Liver (tissue), 9 donors: Measurements from ENCODE around the gene GNG4. TPM values are rescaled to one million over a fixed set of nuclear protein-coding genes. Genes with fewer than 3 reads are reported as not detected.
A peak's percentile ranks its signal among the peaks of the same experiment; 100 is the strongest.

Experiments used
- DNase-seq: peaks from one replicate; pipeline ENCODE4 v3.0.0-alpha.2; 2017; ENCODE audit warnings: low spot score
- H3K27ac ChIP-seq, 2 donors: one replicate each; pipeline ENCODE4 v1.7.0; 2013; ENCODE audit warnings: inconsistent platforms in 2 of 2, low read length in 2 of 2, control low read depth in 1 of 2, low read depth in 1 of 2, mild to moderate bottlenecking in 1 of 2
- H3K27me3 ChIP-seq, 4 donors: one replicate each; pipeline versions ENCODE4 v1.6.1 to v1.7.0; 2013; ENCODE audit warnings: low read length in 3 of 4, inconsistent platforms in 1 of 4, mild to moderate bottlenecking in 1 of 4, moderate library complexity in 1 of 4; ENCODE audit not compliant: control insufficient read depth in 4 of 4, insufficient read depth in 4 of 4
- H3K36me3 ChIP-seq, 4 donors: one replicate each; pipeline versions ENCODE4 v1.6.1 to v1.7.0; 2013; ENCODE audit warnings: low read length in 3 of 4, mild to moderate bottlenecking in 3 of 4, low read depth in 1 of 4, moderate library complexity in 1 of 4; ENCODE audit not compliant: control insufficient read depth in 4 of 4, insufficient read depth in 3 of 4
- H3K4me1 ChIP-seq, 4 donors: one replicate each; pipeline versions ENCODE4 v1.6.1 to v1.7.0; 2013; ENCODE audit warnings: low read length in 3 of 4, mild to moderate bottlenecking in 3 of 4, moderate library complexity in 1 of 4; ENCODE audit not compliant: control insufficient read depth in 4 of 4, insufficient read depth in 4 of 4
- H3K4me3 ChIP-seq, 3 donors: one replicate each; pipeline versions ENCODE4 v1.6.1 to v1.7.0; 2013; ENCODE audit warnings: low read length in 3 of 3, control low read depth in 1 of 3, low read depth in 1 of 3, mild to moderate bottlenecking in 1 of 3
- H3K9ac ChIP-seq, 2 donors: one replicate each; pipeline ENCODE4 v1.7.0; 2013; ENCODE audit warnings: low read length in 2 of 2, mild to moderate bottlenecking in 2 of 2, moderate library complexity in 2 of 2, control low read depth in 1 of 2, low read depth in 1 of 2
- H3K9me3 ChIP-seq, 4 donors: one replicate each; pipeline versions ENCODE4 v1.6.1 to v1.7.0; 2013; ENCODE audit warnings: low read length in 3 of 4; ENCODE audit not compliant: control insufficient read depth in 4 of 4
- EGR1 ChIP-seq, 2 donors: IDR thresholded peaks; 2 replicates each; pipeline ENCODE4 v1.6.1; 2016 to 2018; ENCODE audit warnings: antibody characterized with exemption in 2 of 2, low read depth in 2 of 2
- FOXA1 ChIP-seq: IDR thresholded peaks from 2 replicates; pipeline ENCODE4 v1.6.1; 2016; ENCODE audit warnings: antibody characterized with exemption
- FOXA2 ChIP-seq: IDR thresholded peaks from 2 replicates; pipeline ENCODE4 v1.6.1; 2016; ENCODE audit warnings: antibody characterized with exemption
- GABPA ChIP-seq, 2 donors: IDR thresholded peaks in 1 of 2; conservative IDR thresholded peaks in 1 of 2; 2 replicates each; pipeline ENCODE4 v1.6.1; 2016; ENCODE audit warnings: antibody characterized with exemption in 2 of 2, mild to moderate bottlenecking in 1 of 2, moderate library complexity in 1 of 2
- HNF4A ChIP-seq, 2 donors: conservative IDR thresholded peaks; 2 replicates each; pipeline ENCODE4 v1.6.1; 2016; ENCODE audit warnings: antibody characterized with exemption in 2 of 2, mild to moderate bottlenecking in 2 of 2
- HNF4G ChIP-seq: IDR thresholded peaks from 2 replicates; pipeline ENCODE4 v1.6.1; 2016; ENCODE audit warnings: antibody characterized with exemption
- JUND ChIP-seq, 2 donors: IDR thresholded peaks; 2 replicates each; pipeline ENCODE4 v1.6.1; 2016; ENCODE audit warnings: antibody characterized with exemption in 2 of 2
- NR2F2 ChIP-seq: IDR thresholded peaks from 2 replicates; pipeline ENCODE4 v1.6.1; 2016; ENCODE audit warnings: antibody characterized with exemption
- RAD21 ChIP-seq, 2 donors: IDR thresholded peaks; 2 replicates each; pipeline ENCODE4 v1.6.1; 2016; ENCODE audit warnings: antibody characterized with exemption in 2 of 2, mild to moderate bottlenecking in 2 of 2
- REST ChIP-seq: IDR thresholded peaks from 2 replicates; pipeline ENCODE4 v1.6.1; 2016; ENCODE audit warnings: antibody characterized with exemption, mild to moderate bottlenecking
- RXRA ChIP-seq, 2 donors: IDR thresholded peaks; 2 replicates each; pipeline ENCODE4 v1.6.1; 2017 to 2018; ENCODE audit warnings: antibody characterized with exemption in 2 of 2, mild to moderate bottlenecking in 1 of 2
- SP1 ChIP-seq: IDR thresholded peaks from 2 replicates; pipeline ENCODE4 v1.6.1; 2018; ENCODE audit warnings: antibody characterized with exemption, mild to moderate bottlenecking
- TAF1 ChIP-seq: conservative IDR thresholded peaks from 2 replicates; pipeline ENCODE4 v1.6.1; 2016; ENCODE audit warnings: antibody characterized with exemption, mild to moderate bottlenecking
- YY1 ChIP-seq: IDR thresholded peaks from 2 replicates; pipeline ENCODE4 v1.6.1; 2016; ENCODE audit warnings: antibody characterized with exemption, mild to moderate bottlenecking
- ZBTB33 ChIP-seq: IDR thresholded peaks from 2 replicates; pipeline ENCODE4 v1.6.1; 2016; ENCODE audit warnings: antibody characterized with exemption
- WGBS: extraction: QIAGEN DNeasy Blood & Tissue Kit; methylation state at CpG from one replicate; pipeline ENCODE4 v1.1.7; 2013; 5-methylcytosine and 5-hydroxymethylcytosine counted together
- polyA plus RNA-seq, 2 donors: library from polyadenylated mRNA; stranded (reverse) in 1 of 2; unstranded in 1 of 2; fragments of 200-250 nt in 1 of 2; fragments of >200 nt in 1 of 2; fragmentation: Nextera tagmentation in 1 of 2; extraction: Ambion mirVana in 1 of 2; gene quantifications; one replicate each; pipeline versions ENCODE4 v1.2.1 to v1.2.3, GENCODE V29; 2013 to 2015
- total RNA-seq, 2 donors: library from RNA; depleted of rRNA; stranded (reverse); fragments of >200 nt; gene quantifications; one replicate each; pipeline ENCODE4 v1.2.3, GENCODE V29; 2014
- TF ChIP-seq, protein P1 (sequence below): IDR thresholded peaks from 2 replicates; pipeline ENCODE4 v1.6.1; 2016; ENCODE audit warnings: antibody characterized with exemption
- TF ChIP-seq, protein P2 (sequence below): fragments of 150-350 bp; IDR thresholded peaks from 2 replicates; pipeline ENCODE4 v1.5.1; 2017; ENCODE audit warnings: improper control_type of control experiment, low read depth, low read length; ENCODE audit not compliant: missing input control
- donor health status: healthy.
- donor health status: healthy.
- donor health status: healthy.
- donor health status: healthy.
- donor health status: healthy.

GNG4 gene
- total and polyA plus RNA-seq, 4 donors = 0.65 TPM; not detected in 3

DNA sequence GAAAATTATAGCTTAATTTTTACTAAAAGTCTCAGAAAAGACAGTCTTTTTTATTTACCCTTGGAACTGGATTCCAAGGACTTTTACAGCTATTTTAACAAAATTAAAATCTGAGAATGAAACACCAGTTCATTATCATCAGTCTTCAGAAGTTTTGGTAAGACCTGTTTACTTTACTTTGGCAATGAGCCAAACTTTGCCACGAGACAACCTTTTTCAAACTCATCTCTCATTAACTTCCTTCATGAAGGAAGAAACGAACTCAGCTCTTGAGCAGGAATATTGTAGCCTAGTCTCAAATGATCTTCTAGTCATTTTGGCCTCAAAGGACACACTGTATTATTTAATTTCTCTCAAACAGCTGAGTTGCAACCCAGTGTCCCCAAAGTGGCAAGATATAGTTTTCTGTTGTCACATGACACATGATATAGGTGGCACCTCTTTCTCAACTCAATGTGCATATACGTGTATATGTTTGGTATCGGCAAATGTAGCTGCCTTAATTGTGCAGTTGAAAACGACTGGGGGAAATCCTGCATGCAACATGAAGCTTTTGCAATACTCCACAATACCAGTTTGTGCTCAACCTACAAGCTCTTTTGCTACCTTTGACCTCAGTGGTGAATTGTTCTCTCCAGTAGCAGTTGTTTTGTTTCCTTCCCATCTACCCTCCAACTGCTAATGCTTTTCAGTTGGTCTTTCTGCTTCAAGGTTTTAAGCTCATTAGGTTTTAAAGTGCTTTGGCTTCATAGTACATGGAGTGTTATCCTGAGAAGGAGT, 8.4 kb upstream of the GNG4 start:
- WGBS = 53% methylated on average over 5 of the region's 5 CpGs
- Histone ChIP-seq H3K4me3 (no peak overlapping the region), H3K27ac (no peak overlapping the region), H3K36me3 (peaks cover 0 to 15% (median 6%) of the 10 kb centered on the region in 4 donors), H3K9ac (no peak overlapping the region), H3K4me1 (no peaks in the 10 kb centered on the region), H3K27me3 (peaks cover 0 to 2% (median 0%) of the 10 kb centered on the region in 4 donors), H3K9me3 (peaks cover 0 to 2% (median 0%) of the 10 kb centered on the region in 4 donors)
- no peak for TF ChIP-seq ZBTB33
- TF ChIP-seq HNF4A (conservative IDR thresholded peaks at IDR 0.05) = peak in 1 of 2 donors; percentile 8
- no peak for DNase-seq

DNA sequence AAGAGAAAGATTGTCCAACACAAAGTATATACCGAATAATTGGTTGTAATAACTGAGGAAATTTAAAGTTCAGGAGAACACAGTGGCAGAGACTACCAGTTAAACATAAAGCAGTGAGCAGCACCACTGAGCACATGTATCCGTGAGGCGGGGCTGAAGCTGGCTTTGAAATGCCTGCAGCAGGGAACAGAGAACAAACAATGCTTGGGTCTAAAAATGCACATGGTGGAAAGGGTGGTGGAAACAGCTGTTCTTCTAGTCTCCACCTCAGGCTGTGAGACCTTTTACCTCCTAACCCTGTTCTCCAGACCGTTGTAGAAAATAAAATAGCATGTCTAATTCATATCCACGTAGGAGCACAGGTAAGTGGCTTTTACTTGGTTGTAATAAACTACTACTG, 7.7 kb upstream of the GNG4 start:
- peaks cover 0 to 10% (median 4%) of the 10 kb centered on the region in 4 donors for H3K36me3 ChIP-seq
- H3K27me3 ChIP-seq = peaks cover 0 to 8% (median 0%) of the 10 kb centered on the region in 4 donors
- no peak overlapping the region for H3K27ac ChIP-seq
- TF ChIP-seq EGR1 (IDR thresholded peaks at IDR 0.05; ENCODE audit: low read depth in 2 of 2) (no peak), TAF1 (no peak), JUND (IDR thresholded peaks at IDR 0.05) (no peak), FOXA2 (no peak), HNF4G (no peak), REST (no peak), RXRA (IDR thresholded peaks at IDR 0.05) (no peak), NR2F2 (no peak), HNF4A (conservative IDR thresholded peaks at IDR 0.05) (no peak), YY1 (no peak), SP1 (no peak), RAD21 (IDR thresholded peaks at IDR 0.05) (no peak), FOXA1 (no peak), GABPA (IDR thresholded peaks at IDR 0.05 in 1 of 2, conservative IDR thresholded peaks at IDR 0.05 in 1 of 2) (no peak)
- TF ChIP-seq, protein P1, sequence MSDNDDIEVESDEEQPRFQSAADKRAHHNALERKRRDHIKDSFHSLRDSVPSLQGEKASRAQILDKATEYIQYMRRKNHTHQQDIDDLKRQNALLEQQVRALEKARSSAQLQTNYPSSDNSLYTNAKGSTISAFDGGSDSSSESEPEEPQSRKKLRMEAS = no peak
- TF ChIP-seq, protein P2, sequence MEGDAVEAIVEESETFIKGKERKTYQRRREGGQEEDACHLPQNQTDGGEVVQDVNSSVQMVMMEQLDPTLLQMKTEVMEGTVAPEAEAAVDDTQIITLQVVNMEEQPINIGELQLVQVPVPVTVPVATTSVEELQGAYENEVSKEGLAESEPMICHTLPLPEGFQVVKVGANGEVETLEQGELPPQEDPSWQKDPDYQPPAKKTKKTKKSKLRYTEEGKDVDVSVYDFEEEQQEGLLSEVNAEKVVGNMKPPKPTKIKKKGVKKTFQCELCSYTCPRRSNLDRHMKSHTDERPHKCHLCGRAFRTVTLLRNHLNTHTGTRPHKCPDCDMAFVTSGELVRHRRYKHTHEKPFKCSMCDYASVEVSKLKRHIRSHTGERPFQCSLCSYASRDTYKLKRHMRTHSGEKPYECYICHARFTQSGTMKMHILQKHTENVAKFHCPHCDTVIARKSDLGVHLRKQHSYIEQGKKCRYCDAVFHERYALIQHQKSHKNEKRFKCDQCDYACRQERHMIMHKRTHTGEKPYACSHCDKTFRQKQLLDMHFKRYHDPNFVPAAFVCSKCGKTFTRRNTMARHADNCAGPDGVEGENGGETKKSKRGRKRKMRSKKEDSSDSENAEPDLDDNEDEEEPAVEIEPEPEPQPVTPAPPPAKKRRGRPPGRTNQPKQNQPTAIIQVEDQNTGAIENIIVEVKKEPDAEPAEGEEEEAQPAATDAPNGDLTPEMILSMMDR = no peak
- DNase-seq = no peak
- H3K9ac ChIP-seq = no peak overlapping the region
- H3K9me3 ChIP-seq = peaks cover 0 to 2% (median 0%) of the 10 kb centered on the region in 4 donors
- WGBS = 80% methylated on average over 5 of the region's 5 CpGs
- no peaks in the 10 kb centered on the region for H3K4me1 ChIP-seq
- H3K4me3 ChIP-seq = no peak overlapping the region
